Astrocyte of the hippocampus (primary cell): Measurements from ENCODE around the gene BTBD2.
A peak's percentile ranks its signal among the peaks of the same experiment; 100 is the strongest.

Experiments used
- DNase-seq: peaks from one replicate; pipeline ENCODE4 v3.0.0; 2011; ENCODE audit warnings: low read depth, low spot score

BTBD2 gene

DNA sequence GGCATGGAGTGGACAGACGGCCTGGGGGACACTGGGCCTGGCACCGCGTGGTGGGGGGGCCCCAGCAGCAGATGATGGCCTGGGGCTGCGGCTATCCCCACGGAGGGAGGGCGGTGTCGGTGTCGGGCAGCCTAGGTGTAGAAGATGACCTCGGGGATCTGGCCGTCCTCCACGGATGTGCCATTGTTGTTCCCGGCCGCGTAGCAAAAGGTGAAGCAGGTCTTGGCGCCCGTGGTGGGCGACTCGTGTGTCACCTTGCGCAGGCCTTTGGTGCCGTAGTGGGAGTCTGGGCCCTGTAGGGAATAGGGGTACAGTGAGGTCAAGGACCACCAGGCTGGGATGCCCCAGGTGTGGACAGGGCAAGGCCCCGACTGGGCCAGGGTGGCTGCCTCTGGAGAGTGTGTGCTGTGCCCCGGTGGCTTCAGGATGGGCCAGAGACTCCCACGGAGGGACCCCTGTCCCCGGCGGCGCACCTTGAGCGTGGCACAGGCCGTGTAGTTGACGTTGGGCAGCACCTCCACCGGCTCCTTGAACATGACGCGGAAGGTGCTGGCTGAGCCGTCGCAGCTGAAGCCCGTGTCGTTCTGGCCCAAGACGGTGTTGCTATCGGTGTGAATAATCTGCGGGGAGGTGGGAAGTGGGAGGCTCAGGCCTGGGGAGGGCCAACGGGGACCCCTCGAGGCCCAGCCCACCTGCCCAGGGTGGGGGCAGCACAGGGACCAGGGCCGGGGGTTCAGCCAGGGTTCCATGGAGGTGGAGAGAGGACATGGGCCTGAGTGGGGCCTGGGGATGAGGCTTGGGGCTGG is 29.0 kb downstream of the BTBD2 start:
- DNase-seq, result no peak

DNA sequence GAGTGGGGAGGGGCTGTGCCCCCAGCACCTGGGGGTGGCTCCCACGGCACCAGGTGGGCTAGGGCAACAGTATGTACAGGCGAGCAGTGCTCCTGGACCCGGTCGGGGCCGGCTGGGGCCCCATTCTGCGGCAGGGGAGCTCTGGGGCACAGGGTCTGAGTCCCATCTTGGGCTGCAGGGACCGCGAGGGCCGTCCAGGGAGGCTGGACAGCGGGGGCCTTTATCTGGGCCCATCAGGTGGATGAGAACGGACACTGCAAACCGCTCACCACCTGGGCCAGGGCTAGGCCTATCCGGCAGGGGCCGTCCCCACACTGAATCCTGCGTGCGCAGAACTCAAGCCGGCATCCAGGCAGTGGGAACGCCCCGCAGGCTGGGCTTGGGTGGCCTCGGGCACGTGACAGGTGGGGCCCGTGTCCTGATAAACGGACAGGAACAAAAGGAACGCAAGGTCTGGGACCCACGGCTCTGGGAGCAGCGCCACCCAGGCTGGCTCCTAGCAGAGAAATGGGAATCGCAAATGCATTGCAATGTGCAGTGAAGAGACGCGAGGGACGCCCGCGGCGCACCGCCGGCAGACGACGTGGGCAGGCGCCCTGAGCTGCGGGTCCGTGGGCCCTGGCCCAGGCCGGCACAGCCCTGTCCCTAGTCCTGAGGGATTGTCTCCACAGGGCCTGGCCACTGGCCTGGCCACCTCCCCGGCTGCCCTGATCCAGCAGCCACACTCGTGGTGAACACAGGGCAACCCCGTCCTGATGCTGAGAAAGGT is 29.7 kb downstream of the BTBD2 start:
- DNase-seq, result no peak

DNA sequence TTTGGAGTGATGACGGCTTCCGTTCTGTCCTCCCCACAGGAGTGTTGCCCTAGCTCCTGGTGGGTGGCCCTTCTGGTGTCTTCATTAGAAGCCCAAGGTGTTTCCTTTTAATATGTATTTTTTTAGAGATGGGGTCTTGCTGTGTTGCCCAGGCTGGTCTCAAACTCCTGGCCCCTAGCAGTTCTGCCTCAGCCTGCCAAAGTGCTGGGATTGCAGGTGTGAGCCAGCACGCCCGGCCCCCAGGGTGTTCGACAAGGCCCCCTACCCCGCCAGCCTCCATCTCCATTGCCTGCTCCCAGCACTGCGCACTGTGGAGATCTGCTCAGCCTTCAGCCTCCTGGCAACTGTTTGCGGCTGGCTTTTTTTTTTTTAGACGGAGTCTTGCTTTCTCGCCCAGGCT is 31.2 kb downstream of the BTBD2 start:
- no peak for DNase-seq

DNA sequence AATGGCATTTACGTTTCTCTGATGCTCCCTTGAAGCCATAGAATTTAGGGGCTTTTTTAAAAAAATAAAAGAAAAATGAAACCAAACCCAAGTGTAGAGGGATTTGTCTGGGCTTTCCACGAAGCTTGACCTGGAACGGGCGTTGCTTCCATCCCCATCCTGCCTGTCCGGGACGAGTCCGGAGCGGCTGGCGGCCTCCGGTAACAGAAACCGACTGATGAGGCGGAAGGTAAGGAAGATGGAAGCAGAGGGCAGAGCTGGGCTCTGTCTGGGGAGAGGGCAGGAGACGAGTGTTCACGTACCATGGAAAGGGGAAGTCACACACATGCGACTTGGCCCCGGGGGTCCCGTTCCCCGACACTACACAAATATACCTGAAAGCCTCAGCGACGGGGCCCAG is 34.3 kb downstream of the BTBD2 start:
- no peak for DNase-seq

DNA sequence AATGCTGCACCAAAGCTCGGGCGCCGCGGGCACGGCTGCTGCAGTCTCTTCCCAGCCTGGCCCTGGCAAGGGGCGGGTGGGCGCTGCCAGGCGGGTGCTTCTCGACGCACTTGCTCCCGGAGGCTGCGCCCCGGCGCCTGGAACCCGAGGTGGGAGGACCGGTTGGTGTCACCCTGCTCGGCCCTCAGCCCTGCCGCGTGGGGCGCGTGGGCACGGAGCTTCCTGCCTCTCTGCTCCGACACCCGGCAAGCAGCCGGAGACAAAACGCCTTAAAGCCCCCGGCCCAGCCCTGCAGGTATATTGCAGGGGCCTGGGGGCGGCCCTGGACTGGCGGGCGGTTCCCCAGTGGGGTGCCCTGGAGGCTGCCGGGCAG is 34.7 kb downstream of the BTBD2 start:
- DNase-seq, result no peak

DNA sequence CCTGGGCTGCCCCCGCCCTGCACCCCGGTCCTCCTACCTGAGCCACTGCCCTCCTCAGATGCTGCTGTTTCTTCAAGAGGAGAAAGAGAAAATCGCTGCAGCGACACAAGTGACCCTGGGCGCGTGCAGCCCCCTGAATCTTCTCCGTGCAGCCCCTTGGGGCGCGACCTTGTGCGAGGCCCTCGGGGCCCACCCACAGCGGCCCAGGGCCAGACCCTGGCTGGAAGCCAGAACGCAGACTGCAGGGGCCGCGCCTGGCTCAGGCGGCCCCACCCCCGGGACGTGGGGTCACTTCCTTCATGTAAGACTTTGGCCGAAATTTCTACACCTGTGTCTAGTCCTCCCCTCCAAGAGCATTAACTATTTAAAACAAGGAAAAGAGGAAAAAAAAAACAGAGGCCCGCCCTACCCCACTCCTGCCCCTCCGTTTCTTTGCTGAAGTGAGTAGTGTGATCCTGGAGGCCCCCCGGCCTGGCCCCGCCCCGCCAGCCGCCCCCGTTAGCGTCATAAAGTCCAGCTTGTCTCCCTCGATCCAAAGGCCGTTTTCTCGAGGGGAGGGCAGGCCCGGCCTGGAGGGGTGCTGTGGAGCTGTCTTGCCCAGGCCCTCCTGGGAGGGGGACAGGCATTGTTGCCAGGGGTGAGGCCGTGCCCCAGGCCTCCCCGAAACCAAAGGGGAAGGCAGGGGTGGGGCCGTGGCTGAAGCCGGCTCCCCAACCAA is 35.3 kb downstream of the BTBD2 start:
- DNase-seq, result no peak

DNA sequence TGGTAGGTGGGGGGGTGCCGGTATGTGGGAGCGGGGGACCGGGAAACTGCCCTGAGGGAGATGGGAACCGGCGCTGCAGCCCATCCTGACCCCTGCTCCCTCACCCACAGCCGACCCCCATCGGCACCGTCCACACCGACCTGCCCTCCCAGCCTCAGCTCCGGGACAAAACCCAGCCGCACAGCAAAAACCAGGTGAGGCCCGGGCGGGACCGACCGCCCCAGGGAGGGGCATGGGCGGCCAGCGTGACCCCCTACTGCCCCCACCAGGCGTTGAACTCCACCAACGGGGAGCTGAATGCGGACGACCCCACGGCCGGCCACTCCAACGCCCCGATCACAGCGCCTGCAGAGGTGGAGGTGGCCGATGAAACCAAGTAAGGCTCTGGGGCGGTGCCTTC is 35.9 kb downstream of the BTBD2 start:
- no peak for DNase-seq

DNA sequence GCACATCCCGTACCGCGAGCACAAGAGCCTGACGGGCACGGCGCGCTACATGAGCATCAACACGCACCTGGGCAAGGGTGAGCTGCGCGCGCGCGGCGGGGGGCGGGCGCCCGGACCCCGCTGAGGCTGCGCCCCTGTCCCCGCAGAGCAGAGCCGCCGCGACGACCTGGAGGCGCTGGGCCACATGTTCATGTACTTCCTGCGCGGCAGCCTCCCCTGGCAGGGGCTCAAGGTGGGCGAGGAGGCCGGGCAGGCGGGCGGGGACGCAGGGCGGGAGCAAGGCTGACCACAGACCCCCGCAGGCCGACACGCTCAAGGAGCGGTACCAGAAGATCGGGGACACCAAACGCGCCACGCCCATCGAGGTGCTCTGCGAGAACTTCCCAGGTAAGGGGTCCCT is 36.5 kb downstream of the BTBD2 start:
- DNase-seq, result no peak

DNA sequence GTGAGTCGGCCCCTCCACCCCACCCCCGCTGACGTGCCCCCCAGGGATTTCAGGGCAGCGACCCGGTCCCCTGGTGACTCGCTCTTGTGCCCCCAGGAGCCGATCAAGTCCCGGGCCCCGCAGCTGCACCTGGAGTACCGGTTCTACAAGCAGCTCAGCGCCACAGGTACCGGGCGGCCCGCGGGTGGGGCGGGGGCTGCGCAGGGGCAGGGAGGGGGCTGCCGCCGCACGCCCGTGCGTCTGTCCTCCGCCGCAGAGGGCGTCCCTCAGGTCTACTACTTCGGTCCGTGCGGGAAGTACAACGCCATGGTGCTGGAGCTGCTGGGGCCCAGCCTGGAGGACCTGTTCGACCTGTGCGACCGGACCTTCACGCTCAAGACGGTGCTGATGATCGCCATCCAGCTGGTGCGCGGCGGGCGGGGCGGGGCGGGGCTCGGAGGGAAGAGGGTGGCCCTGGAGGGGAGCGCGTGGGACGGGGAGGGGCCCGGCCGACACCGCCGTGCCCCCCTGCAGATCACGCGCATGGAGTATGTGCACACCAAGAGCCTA is 37.1 kb downstream of the BTBD2 start:
- no peak for DNase-seq

DNA sequence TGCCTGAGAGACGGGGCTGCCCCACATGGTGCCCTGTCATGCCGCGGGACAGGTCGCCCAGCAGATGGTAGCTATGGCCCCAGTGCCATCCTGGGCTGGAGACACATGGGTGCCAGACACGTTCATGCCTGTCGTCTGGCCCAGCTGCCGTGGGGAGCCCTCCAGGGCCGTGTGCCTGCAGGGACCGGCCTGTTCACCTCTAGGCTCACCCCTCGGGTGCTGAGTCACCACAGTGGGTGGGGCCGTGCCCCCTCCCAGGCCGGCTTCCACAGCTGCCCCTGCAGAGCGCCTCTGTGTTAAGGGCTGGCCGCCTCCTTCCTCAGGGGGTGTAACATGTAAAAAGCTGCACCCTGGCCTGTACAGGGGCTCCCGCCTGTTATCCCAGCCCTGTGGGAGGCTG is 38.4 kb downstream of the BTBD2 start:
- no peak for DNase-seq

DNA sequence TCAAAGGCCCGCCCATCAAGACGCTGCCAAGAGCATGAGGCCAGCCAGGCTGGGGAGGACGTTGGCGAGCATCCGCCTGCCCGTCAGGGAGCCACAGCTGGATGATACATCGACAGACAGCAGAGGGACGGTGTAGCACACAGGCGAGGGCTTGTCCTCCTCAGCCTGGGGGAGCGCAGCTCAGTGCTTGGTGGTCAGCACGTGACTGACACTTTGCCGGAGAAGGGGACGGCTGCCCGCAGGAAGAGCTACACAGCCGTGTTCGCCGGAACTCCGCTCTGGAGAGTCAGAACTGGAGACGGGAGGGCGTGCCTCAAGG is 40.4 kb downstream of the BTBD2 start:
- DNase-seq, result no peak

DNA sequence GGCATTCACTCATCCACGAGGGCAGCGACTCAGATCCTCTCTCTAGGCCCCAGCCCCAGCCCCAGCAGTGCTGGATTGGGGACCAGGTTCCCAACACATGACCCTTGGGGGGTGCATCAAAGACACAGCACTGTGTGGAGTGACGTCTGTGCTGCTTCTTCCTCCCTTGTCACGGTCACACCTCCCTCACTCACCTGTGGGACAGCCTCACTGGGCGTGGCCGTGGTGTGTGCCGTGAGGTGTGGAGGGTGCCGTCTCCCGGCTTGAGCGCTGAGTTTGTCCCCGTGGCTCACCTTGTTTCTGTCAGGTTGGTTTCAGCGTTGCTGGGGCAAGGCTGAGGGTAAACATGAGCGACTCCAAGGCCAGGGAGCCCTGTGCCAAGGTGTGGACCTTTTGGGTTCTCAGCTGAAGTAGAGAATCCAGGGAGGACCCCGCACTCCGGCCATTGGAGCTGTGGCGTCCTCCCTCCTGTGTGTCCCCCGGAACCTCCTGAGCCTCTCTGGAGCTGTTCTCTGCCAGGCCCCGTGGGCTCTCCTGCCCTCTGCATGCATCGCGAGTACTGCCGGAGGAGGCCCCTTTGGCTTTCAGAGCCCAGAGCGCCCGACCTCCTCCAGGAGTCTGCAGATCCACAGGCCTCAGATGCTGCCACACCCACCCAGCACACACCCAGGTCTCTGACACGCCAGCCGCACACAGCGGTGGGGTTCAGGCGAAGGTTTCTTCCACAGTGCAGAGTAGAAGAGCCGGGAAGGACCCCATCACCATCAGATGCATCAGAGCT is 40.9 kb downstream of the BTBD2 start:
- no peak for DNase-seq

DNA sequence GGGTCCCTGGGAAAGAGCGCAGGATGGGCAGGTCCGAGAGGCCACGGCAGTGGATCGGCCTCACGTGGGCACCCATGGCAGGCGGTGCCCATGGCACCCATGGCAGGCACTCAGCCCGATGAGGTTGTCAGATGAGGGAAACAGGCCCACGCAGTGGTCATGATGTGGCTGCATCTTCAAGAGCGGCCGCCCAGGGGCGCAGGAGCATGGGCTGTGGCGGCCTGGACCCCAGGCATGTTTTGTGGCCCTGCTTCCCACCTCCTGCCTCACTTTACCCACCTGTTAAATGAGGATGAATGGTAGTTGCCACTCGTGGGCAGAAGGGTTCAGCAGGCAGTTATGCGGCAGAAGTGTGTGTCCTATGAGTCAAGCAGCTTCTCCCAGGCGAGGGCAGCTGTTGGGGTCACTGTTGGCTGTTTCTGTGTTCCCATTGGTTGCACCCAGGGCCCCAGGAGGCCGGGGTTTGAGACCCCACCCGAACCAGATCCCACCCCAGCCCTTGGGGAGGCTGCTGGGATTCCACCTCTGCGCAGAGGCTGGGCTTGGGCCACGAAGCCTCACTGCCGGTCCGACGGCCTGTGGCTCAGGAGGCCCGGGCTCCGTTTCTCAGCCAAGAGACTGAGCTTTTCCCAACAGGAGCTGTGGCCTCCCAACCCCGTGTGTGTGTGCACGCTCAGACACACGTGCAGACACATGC is 44.6 kb downstream of the BTBD2 start:
- DNase-seq, result no peak

DNA sequence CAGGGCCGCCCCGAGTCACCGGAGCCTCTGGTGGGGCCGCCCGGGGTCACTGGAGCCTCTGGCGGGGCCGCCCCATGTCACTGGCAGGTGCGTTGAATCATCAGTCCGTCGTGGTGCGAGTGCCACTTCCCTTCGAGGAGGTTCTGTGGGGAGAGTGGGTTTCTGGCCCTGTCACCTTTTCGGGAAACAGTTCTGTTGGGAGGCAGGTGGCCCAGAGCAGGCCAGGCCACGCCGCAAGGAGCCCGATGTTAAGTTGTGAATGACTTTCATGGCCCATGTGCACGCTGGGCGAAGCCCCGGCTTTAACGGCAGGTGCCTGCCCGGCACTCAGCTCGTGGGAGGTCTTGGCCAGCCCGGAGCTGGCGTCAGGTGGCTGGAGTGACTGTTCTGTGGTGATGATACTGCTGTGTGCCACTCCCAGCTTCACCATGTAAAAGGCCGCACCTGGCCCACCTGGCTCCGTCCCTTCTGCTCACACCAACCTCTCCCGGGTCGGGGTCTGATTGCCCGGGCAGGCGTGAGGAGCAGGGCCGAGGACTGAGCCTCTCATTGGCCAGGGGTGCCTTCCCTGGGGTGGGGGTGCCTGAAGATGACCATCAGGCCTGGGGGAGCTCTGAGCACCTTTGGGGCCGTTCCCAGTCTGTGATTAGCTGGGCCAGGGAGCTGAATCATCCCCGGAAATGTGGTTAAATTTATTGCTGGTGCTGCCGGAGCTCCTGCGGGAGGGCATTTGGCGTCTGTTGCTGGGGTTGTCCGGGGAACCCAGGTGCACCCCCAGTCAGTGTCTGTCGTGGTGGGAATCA is 45.3 kb downstream of the BTBD2 start:
- no peak for DNase-seq

DNA sequence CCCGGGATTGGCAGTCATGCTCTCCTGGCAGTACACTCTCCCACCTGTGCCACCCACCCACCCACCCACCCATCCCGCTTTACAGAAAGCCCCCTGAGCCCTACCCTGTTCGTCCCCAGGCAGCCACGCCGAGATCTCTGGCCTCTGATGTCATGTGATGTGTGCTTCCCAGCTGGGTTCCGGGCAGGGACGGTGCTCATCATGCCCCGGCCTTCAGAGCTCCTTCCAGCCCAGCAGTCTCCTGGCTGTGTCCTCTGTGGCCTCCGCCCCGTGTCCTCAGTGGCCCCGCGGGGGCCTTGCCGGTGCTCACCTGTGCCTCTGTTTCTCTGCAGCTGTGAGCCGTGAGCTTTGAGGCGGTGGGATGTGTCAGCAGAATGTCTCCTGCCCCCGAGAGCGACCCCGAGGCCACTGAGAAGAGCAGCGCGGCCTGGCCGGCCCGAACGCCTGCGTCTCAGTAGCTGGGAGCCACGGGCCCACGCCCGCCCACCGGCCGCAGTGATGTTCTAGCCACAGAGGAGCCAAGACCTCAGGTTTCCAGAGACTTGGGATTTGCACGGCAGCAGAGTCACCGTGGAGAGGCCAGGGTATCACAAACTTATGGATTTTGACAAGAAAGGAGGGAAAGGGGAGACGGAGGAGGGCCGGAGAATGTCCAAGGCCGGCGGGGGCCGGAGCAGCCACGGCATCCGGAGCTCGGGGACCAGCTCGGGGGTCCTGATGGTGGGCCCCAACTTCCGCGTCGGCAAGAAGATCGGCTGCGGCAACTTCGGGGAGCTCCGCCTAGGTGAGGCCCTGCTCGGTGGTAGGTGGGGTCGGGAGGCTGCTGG is 46.1 kb downstream of the BTBD2 start:
- DNase-seq, result no peak

DNA sequence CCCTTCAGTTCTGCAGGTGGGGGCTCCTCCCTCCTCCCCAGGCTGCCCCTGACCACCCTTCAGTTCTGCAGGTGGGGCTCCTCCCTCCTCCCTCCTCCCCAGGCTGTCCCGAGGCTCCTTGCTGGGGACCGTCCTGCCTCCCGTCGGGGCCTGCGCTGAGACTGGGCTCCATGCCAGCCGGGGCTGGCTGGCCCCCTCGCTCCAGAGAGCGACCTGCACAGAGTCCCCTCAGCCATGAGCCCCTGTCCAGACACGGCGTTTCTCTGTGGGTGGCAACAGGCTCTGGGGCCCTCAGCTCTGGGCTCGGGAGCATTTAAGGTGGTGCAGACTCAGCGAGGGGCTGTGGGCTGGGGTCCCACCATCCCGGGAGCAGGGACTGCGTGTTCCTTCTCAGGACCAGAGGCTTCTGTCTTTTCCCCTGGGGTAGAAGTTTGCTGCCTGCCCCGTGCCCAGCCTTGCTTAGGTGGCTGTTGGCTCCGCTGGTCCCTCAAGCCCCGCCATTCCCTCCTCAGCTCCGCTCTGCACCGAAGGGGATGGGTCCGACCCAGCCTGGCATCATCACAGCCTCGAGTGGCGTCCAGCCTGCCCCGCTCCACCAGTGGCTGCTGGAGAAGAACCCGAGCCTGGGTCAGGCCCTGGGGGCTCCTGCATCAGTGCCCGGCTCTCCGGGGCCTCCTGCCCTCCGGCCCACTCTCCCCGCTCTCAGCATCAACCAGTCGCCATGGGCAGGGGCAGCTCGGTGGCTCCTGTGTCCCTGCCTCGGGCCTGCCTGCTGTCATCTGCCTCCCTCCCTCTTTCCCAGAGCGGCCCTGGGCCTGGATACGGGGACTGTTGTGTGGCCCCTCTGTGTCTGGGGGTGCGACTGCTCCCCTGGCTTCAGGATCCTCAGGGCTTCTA is 47.0 kb downstream of the BTBD2 start:
- peak; percentile 21 for DNase-seq

DNA sequence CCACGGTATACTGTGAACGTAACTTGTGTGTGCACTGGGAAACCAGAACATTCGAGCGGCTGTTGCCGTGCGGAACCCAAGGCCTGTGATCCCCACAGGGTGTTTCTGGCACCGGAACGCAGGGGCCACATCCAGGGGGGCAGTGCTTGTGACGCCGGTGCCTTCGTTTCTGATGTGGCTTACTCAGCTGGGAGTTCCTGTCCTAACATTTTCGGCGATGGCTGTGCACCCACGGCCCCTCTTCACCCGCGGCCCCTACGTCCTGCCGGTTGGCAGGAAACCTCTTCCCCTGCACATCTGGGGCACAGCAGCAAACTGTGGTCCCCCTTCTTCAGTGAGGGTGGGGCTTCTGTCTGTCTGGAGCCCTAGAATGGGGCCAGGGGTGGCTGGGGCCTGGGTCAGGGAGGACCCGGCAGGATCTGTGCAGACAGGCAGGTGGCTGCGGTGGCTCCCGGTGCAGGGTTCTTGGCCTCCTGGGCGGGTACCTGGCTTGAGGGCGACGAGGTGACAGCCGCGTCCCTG is 48.4 kb downstream of the BTBD2 start:
- no peak for DNase-seq

DNA sequence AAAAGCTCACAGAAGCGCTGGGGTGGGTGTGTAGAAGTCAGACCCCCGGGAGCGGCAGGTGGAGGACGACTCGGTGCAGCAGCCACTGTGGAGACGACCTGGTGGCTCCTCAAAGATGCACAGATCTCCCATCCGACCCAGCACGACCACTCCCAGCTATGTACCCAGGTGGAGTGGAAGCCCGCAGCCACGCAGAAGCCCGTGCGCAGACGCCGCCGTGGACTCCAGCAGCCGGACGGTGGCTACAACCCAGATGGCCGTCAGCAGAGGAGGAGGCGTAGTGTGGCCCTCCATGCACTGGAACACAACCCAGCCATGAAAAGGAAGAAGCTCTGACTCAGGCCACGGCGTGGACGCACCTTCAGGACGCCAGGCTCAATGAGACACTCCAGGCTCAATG is 52.8 kb downstream of the BTBD2 start:
- DNase-seq, result no peak
